SH-SY5Y (cell line): ENCODE data around the gene TCF4.

ENCODE experiments used
- GATA2 ChIP-seq: IDR thresholded peaks from 2 replicates; pipeline ENCODE4 v1.6.1; 2011; ENCODE audit warnings: mild to moderate bottlenecking, low read depth, low read length
- GATA3 ChIP-seq: IDR thresholded peaks from 2 replicates; pipeline ENCODE4 v1.6.1; 2011; ENCODE audit warnings: low read depth, mild to moderate bottlenecking, low read length, moderate library complexity

GRCh38 chr18:55610506-55610905 is 22.5 kb upstream of the TCF4 start:
- TF ChIP-seq GATA2 (peak; percentile 29), GATA3 (peak; percentile 50; the same call in 1 of the 2 replicates)
